AML-193 (cell line): Measurements from ENCODE around the gene SLC6A12.
A peak's percentile ranks its signal among the peaks of the same experiment; 100 is the strongest.

Experiments
- DNase-seq, 2 experiments: peaks; one replicate each; lab custom pipeline; 2025; lab: John Stamatoyannopoulos, UW

The SLC6A12 gene

GRCh38 chr12:234891-235415 is 21.0 kb upstream of the SLC6A12 start:
- no peak for DNase-seq

GRCh38 chr12:234019-234418 is 20.1 kb upstream of the SLC6A12 start:
- no peak for DNase-seq

- no peak for DNase-seq
These were observed 19.6 kb upstream of the SLC6A12 start for GRCh38 chr12:233615-233968.

DNA sequence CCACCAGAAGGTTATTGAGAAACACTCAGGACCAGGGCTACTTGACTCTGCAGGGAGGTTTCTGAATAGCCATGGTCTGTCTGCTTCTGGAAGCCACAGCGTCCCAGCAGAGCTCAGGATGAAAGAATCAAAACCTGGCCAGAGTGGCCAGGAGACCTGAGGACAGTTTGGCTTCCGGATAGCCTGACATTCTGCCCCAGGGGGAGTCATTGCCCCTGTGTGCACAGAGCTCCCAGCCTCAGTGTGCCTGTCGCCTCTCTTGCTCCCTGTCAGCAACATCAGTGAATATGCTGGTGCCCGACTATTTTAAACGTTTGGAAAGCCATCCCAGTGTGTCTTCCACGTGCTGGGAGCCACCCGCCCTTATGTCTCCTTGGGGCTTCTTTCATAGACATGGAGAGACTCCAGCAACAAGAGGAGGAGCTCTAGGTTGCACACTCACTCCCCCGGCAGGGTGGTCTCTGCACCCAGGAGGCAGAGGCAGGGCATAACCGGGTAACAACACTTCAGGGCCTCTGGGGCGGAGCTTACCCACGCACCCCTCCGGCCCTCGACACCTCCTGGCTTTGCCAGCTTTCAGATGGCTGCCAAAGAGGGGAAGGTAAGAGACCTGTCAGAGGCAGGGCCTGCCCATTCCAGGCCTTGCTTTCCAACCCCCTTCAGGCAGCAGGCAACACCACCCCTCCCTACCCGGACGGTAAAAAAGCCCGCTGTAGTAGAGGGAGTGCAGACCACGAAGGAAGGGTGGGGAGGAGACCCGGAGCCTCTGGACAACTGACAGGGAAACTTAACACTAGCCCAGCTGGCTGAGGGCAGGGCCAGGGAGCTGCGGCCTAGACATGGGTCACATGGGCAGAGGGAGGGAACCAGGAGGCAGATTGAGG is 19.0 kb upstream of the SLC6A12 start:
- DNase-seq = no peak

DNA sequence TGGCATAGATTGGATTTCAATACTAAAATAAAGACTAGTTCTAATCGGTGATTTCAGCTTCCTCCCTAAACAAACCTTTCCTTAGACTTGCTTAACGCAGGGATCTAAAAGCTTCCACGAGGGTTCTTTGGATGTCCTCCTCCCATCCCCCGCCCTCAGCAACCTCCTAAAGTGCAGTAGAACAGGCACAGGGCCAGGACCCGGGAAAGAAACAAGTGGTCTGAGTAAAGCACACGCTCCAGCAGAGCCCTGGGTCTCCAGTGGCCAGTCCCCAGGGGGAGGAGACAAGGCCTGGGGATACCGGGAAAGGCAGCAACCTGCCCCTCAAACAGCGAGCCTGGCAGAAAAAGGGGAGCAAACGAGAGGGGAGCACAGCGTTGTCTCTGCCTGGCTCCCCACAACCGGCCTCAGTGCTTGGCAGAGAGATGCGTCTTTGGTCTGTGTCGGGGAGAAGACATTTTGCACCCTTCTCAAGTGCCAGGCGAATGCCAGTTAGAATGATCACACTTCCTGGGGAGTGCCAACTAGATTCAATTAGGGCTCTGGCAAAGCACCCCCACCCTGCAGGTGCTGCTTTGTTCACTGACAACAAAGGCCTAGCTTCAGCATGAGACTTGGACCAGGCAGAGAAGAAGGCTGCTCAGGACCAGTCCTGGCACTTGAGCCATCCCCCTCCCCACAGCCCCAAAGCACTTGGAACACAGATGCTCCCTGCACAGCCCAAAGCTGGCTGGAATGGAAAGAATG is 17.1 kb upstream of the SLC6A12 start:
- DNase-seq = no peak

DNA sequence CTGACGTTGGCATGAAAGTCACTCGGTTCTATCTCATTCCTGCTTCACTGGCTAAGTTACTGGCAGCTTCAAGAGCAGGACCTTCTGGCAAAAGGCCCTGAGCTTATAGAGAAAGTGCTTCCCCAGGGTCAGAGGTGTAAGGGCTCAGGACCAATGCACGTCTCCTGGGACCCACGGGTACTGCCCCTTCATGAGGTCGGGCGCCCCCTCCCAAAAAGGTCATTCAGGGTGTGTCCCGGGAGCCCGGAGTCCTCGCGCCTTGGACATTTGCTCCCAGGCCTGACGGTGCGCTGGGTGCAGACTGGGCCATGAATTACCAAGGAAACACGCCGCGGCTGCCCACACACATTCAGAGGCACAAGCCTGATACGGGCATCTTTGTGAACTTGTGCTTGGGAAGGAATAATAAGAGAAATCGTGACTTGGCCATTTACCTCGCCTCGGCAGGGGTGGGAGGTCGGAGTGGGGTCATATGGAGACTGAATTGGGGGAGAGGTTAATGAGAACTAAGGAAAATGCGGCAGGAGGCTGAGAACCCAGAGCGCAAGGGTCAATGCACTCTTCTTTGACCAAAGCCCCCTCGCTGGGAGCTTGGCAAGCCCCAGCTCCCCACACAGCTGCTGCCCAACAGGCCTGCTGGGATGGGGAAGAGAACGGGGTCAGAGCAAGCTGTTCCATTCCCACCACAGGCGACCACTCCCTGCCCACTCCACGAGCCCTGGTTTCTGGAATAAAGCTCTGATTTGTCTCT is 15.7 kb upstream of the SLC6A12 start:
- no peak for DNase-seq

- no peak for DNase-seq
These were observed 14.9 kb upstream of the SLC6A12 start for GRCh38 chr12:228846-229200.

- no peak for DNase-seq
These were observed 14.2 kb upstream of the SLC6A12 start for GRCh38 chr12:227923-228845.

DNA sequence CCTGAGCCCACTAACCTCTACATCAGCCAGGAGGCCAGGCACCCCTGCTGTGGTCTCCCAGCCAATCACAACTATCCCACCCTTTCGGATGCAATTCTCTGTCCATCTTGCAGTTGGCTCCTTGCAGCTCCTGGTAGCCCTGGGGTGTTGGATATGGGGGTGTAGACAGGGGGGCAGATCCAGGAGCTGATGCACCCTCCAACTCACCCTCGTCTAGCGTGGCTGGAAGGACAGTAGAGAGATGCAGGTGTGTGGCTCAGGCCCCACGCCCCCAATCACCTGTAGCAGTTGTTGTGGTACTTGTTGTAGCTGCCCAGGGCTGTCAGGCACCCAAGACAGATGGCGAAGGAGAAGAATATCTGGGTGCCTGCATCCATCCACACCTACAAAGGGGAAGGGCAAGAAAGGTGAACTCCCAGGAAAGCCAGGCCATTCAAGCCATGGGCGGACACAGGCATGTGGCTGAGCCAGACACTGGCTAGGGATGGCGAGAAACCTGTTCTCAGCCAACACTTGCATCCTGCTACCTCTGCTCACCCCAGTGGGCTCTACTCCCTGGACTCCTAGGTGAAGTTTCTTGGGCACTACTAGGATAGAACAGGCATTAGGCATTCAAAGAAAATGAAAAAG is 13.4 kb upstream of the SLC6A12 start:
- no peak for DNase-seq

DNA sequence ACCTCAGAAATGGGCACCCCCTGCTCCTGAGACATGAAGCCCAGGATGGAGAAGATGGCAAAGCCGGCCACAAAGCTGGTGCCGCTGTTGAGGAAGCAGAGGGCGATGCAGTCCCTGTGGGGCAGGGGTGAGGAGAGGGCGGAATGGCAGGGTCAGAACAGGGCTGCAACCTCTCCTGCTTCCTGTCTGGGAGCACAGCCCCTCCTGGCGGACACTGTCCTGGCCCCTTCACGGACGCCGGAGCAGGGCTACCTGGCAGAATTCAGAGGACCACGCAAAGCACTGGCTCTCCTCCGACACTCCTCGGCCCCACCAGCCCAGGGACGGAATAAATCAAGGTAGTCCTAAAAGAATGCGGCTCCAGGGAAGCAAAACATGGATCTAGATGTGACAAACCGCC is 12.4 kb upstream of the SLC6A12 start:
- no peak for DNase-seq

DNA sequence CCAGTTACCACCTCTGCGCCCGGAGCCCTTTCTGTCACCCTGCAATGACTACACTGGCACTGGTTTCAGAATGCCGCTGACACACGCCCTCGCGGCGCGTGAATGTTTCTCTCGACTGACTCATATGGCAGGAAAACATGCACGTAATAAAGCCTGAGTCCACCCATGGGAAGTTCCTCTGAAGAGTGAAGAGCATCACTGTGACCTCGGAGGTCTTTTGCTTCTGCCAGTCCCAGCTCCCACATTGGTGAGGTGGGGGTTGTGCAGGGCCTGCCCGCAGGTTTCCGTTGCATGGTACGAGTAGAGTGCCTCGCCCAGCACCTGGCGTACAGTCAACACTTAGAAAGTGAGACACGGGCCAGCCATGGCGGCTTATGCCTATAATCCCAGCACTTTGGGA is 11.1 kb upstream of the SLC6A12 start:
- DNase-seq = no peak

- DNase-seq = no peak
These were observed 10.4 kb upstream of the SLC6A12 start for GRCh38 chr12:224330-224729.

DNA sequence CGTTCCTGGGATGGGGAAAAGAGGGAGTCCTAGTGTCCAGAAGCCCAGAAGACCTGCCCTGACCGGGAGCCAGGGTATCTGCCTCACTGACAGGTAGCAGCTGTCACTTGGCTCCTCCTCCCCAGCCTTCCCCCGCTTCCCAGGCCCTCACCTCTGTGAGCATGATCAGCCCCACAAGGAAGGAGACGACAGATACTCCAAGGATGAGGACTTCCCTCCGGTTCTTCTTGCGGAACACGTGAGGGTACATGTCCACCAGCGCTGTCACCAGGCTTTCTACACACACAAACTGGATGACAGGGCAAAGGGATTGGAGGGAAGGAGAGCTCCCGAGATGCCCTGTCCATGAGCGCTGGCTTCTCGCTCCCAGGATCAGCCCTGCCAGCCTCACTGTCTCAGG is 9.9 kb upstream of the SLC6A12 start:
- DNase-seq = no peak

DNA sequence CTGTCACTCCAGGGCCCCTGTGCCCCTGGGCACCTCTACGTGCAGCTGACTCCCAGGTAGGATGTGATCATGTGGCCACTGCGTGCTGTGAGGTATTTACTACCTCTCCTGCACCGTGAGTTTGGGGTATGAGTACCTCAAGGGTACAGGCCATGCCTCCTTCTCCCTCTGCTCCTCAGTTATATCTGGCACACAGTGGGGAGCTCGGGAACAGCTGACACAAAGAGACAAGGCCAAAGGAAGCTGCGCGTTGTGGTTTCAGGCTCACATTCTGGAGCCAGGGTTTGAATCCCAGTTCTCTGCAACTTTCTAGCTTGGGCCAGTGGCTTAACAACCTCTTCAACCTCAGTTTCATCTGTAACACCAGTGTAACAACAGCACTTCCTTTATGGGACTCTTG is 7.8 kb upstream of the SLC6A12 start:
- DNase-seq = no peak

DNA sequence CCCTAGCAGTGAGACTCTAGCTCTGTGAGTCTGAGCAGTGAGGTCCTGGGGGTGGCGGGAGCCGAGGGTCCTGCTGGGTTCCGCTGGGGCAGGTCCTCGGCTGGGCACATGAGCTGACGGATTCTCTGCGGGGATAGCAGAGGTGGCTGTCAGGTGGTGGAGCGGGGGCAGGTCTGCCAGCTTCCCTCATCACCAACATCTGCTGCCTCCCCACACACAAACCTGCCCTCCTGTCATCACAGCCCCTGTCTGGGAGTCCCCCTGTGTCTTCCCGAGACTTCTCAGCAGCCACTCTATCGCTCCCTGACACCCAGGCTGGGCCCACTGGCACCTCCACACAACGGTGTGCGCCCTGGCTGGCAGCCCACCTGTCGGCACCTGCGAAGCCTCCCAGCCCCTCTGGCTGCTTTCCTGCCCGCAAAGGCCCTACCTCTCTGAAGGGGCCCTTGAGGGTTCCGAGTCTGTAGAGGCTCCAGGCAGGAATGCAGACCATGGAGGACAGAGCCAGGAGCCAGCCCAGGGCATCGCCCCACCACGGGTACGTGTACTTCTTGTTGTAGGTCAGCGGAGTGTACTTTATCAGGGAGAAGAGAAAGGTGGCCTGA is 7.1 kb upstream of the SLC6A12 start:
- no peak for DNase-seq

GRCh38 chr12:220491-220890 is 6.5 kb upstream of the SLC6A12 start:
- DNase-seq = no peak

GRCh38 chr12:219891-220352 is 6.0 kb upstream of the SLC6A12 start:
- DNase-seq = peak; percentile 60 to 74

GRCh38 chr12:218728-219590 is 5.0 kb upstream of the SLC6A12 start:
- DNase-seq = no peak

GRCh38 chr12:218221-218620 is 4.3 kb upstream of the SLC6A12 start:
- no peak for DNase-seq
